Gastroesophageal sphincter (tissue), 4 donors: Measurements from ENCODE around the gene CHST12. TPM values are rescaled to one million over a fixed set of nuclear protein-coding genes. Genes with fewer than 3 reads are reported as not detected.

ENCODE experiments used
- ATAC-seq: fragments of 150-250 bp; one replicate; pipeline ENCODE4 v1.9.1; 2016; ENCODE audit warnings: mild to moderate bottlenecking, moderate library complexity
- H3K27ac ChIP-seq, 4 donors: fragments of 200-600 bp; sonication (generic) in 3 of 4; 1 replicate in 3 of 4; 2 replicates in 1 of 4; pipeline ENCODE4 v1.5.1; 2016 to 2019
- H3K27me3 ChIP-seq: fragments of 200-600 bp; sonication (generic); one replicate; pipeline ENCODE4 v1.5.1; 2019
- H3K36me3 ChIP-seq, 2 donors: fragments of 200-600 bp; sonication (generic); one replicate each; pipeline ENCODE4 v1.5.1; 2019; ENCODE audit warnings: control low read depth in 1 of 2
- H3K4me1 ChIP-seq, 3 donors: fragments of 200-600 bp; sonication (generic); 1 replicate in 2 of 3; 2 replicates in 1 of 3; pipeline ENCODE4 v1.5.1; 2016 to 2019; ENCODE audit warnings: control low read depth in 2 of 3
- H3K4me3 ChIP-seq, 2 donors: fragments of 200-600 bp; sonication (generic); one replicate each; pipeline ENCODE4 v1.5.1; 2019; ENCODE audit warnings: mild to moderate bottlenecking in 1 of 2, moderate library complexity in 1 of 2
- H3K9me3 ChIP-seq, 3 donors: fragments of 200-600 bp; sonication (generic); one replicate each; pipeline ENCODE4 v1.5.1; 2017 to 2019; ENCODE audit warnings: control low read depth in 2 of 3
- EP300 ChIP-seq: sonication (generic); formaldehyde crosslinking; IDR thresholded peaks from one replicate; pipeline ENCODE4 v1.6.1; 2017; ENCODE audit warnings: antibody characterized with exemption, mild to moderate bottlenecking
- POLR2A ChIP-seq, 2 donors: fragments of 450-650 bp; IDR thresholded peaks; one replicate each; pipeline ENCODE4 v1.6.1; 2017; ENCODE audit warnings: antibody characterized with exemption in 2 of 2, mild to moderate bottlenecking in 2 of 2, moderate library complexity in 1 of 2
- POLR2AphosphoS5 ChIP-seq: sonication (generic); formaldehyde crosslinking; IDR thresholded peaks from one replicate; pipeline ENCODE4 v1.6.1; 2017; ENCODE audit warnings: antibody characterized with exemption
- WGBS, 2 donors: methylation state at CpG; one replicate each; pipeline ENCODE4 v1.1.5; 2018; ENCODE audit warnings: low coverage in 1 of 2; 5-methylcytosine and 5-hydroxymethylcytosine counted together
- total RNA-seq, 4 donors: library from RNA; depleted of rRNA; stranded (reverse); fragments of >200 nt; gene quantifications; one replicate each; pipeline ENCODE4 v1.1.0, GENCODE V29; 2016
- TF ChIP-seq, protein P1 (sequence below), 4 experiments: fragments of 200-600 bp in 2 of 4; fragments of 450-650 bp in 2 of 4; sonication (generic) in 1 of 4; IDR thresholded peaks; one replicate each; pipeline ENCODE4 v1.5.1; 2017 to 2019; ENCODE audit warnings: antibody characterized with exemption in 4 of 4, mild to moderate bottlenecking in 2 of 4, moderate library complexity in 2 of 4

Gene CHST12
- total RNA-seq, 4 donors from 2014 or later: 8.3 to 18.3 (median 13.4) TPM

DNA sequence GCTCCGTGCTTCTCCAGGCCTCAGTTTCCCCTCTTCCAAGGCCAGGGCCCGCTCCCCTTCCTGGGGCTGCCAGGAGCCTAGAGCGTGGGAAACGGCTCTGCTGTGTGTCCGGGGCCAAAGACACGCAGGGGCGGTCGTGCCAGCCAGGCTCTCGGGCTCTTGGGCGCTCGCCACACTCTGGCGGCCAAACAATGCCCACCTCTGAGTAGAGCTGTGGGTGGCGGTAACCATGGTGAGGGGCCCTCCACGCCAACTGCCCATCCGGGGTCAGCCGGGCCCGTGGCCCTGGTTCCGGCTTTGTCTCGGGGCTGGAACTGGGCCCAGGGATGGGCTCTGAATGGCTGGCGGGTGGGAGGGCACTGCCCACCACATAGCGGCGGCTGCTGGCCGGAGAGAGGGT lies 56.8 kb downstream of the CHST12 start:
- 60% methylated on average over 1 of the region's 23 CpGs; no CpG with 5 or more reads in 1 of the 2 donors for WGBS, 2 donors
- no peaks in the 10 kb centered on the region for H3K4me1 ChIP-seq
- H3K27ac ChIP-seq: no peak overlapping the region
- H3K4me3 ChIP-seq: no peak overlapping the region
- TF ChIP-seq POLR2A (IDR thresholded peaks at IDR 0.05): no peak
- no peak for TF ChIP-seq EP300
- no peak for TF ChIP-seq POLR2AphosphoS5
- TF ChIP-seq, protein P1, sequence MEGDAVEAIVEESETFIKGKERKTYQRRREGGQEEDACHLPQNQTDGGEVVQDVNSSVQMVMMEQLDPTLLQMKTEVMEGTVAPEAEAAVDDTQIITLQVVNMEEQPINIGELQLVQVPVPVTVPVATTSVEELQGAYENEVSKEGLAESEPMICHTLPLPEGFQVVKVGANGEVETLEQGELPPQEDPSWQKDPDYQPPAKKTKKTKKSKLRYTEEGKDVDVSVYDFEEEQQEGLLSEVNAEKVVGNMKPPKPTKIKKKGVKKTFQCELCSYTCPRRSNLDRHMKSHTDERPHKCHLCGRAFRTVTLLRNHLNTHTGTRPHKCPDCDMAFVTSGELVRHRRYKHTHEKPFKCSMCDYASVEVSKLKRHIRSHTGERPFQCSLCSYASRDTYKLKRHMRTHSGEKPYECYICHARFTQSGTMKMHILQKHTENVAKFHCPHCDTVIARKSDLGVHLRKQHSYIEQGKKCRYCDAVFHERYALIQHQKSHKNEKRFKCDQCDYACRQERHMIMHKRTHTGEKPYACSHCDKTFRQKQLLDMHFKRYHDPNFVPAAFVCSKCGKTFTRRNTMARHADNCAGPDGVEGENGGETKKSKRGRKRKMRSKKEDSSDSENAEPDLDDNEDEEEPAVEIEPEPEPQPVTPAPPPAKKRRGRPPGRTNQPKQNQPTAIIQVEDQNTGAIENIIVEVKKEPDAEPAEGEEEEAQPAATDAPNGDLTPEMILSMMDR (IDR thresholded peaks at IDR 0.05): no peak
- peaks cover 0 to 7% (median 0%) of the 10 kb centered on the region in 3 donors for H3K9me3 ChIP-seq
- no peak for ATAC-seq
- H3K27me3 ChIP-seq: peaks cover 16% of the 10 kb centered on the region
- no peaks in the 10 kb centered on the region for H3K36me3 ChIP-seq

DNA sequence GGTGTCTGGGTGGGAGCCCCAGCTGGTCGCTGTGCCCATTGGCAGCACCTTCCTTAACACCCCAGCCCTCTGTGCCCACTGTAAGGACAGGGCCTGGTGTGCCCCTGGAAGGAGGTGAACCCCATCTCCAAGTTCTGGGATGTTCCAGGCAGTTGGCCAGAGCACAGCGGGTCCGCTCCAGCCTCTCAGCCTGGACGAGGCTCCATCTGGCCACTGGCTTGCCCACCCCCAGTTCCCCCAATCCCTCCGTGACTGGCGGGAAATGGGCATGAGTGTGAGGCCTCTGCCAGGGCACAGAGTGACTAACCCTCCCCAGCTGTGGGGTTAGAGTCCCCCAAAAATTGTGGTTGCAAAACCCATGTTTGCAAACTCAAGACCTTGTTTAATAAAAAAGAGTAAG lies 57.2 kb downstream of the CHST12 start:
- Histone ChIP-seq H3K27me3 (peaks cover 16% of the 10 kb centered on the region), H3K4me3 (no peak overlapping the region), H3K27ac (no peak overlapping the region), H3K9me3 (peaks cover 0 to 7% (median 0%) of the 10 kb centered on the region in 3 donors), H3K36me3 (no peaks in the 10 kb centered on the region), H3K4me1 (no peaks in the 10 kb centered on the region)
- no peak for ATAC-seq
- WGBS, 2 donors: 68% methylated on average over 4 of the region's 6 CpGs; no CpG with 5 or more reads in 1 of the 2 donors
- no peak for TF ChIP-seq POLR2A (IDR thresholded peaks at IDR 0.05)
- TF ChIP-seq, protein P1 (IDR thresholded peaks at IDR 0.05): no peak
- no peak for TF ChIP-seq EP300
- TF ChIP-seq POLR2AphosphoS5: no peak

DNA sequence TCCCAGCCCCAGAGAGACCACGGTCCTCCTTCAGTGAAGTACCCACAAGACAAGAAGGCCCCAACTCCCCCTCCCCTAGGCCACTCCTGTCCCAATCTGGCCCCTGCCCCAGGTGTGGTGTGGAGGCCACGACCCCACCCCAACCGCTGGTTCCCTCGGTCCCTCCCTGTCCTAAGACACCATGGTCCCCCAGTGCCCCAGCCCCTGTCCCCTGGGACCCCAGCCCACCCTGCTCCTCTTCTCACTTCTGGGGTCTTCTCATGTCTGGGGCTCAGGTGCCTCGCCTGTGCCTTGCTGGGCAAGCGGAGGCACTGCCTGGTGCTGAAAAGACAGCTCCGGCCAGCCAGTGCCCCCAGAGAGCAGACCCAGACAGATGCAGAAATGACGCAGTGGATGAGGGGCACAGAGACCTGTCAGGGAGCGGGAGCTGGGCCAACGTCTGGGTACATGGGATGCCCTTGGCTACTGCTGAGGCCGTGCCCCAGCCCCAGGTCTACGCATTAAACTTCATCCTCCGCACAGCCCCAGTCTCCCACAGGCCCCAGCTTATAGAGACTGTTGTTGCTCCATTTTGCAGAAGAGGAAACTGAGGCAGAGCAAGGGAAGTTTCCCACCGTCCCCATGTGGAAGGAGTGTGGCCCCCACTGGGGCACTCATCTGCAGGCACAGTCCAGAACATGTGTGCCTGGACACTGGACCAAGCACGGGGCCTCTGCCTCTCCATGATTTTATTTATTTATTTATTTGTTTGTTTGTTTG lies 58.0 kb downstream of the CHST12 start:
- no peaks in the 10 kb centered on the region for H3K36me3 ChIP-seq
- H3K4me1 ChIP-seq: no peaks in the 10 kb centered on the region
- TF ChIP-seq, protein P1 (IDR thresholded peaks at IDR 0.05): no peak
- no peak for TF ChIP-seq POLR2AphosphoS5
- TF ChIP-seq EP300: no peak
- TF ChIP-seq POLR2A (IDR thresholded peaks at IDR 0.05): no peak
- H3K4me3 ChIP-seq: no peak overlapping the region
- WGBS, 2 donors: 71% methylated on average over 6 of the region's 15 CpGs; no CpG with 5 or more reads in 1 of the 2 donors
- H3K27me3 ChIP-seq: peaks cover 16% of the 10 kb centered on the region
- H3K27ac ChIP-seq: no peak overlapping the region
- ATAC-seq: no peak
- H3K9me3 ChIP-seq: peaks cover 0 to 7% (median 0%) of the 10 kb centered on the region in 3 donors

DNA sequence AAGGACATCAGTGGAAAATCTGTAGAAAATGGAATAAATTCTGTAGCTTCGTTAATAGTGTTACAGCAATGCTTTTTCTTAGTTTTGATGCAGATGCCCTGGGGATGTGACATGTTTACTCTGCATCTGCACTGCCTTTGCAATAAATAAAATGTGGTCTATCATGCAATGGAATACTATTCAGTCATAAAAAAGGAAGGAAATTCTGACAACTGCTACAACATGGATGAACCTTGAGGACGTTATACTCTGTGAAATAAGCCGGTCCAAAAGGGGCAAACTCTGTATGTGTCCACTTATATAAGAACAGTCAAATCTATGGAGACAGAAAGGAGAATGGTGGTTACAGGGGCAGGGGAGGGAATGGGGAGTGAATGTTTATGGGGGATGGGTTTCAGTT lies 59.3 kb downstream of the CHST12 start:
- TF ChIP-seq POLR2A (IDR thresholded peaks at IDR 0.05): no peak
- TF ChIP-seq, protein P1 (IDR thresholded peaks at IDR 0.05): no peak
- no peak for TF ChIP-seq EP300
- no peak for TF ChIP-seq POLR2AphosphoS5
- WGBS, 2 donors: 86 to 92% methylated on average over 3 of the region's 3 CpGs
- H3K27ac ChIP-seq: no peak overlapping the region

DNA sequence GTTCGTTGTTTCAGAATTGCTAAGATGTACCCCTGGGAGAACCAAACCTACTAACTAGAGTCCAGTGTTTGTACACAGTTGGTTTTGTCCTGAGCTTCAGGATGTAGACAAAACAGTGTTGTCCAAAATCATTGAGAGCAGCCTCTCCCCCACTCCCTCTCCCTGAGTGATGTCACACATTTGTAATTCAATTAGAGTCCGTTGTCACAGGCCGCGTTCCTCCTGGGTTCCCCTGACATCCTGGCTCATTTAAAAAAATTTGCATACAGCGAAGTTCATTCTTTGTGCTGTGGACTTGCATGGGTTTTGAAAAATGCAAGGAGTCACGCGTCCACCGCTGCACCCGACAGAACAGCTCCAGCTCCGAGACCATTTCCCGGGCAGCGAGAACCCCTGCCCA lies 62.5 kb downstream of the CHST12 start:
- H3K9me3 ChIP-seq: peaks cover 0 to 7% (median 0%) of the 10 kb centered on the region in 3 donors
- TF ChIP-seq, protein P1 (IDR thresholded peaks at IDR 0.05): no peak
- TF ChIP-seq POLR2AphosphoS5 (no peak), EP300 (no peak), POLR2A (IDR thresholded peaks at IDR 0.05) (no peak)
- H3K27ac ChIP-seq: no peak overlapping the region
- no peak for ATAC-seq
- H3K4me3 ChIP-seq: no peak overlapping the region
- peaks cover 0 to 9% (median 5%) of the 10 kb centered on the region in 3 donors for H3K4me1 ChIP-seq
- H3K36me3 ChIP-seq: no peaks in the 10 kb centered on the region
- 81 to 84% methylated on average over 11 to 12 of the region's 12 CpGs for WGBS, 2 donors
- H3K27me3 ChIP-seq: peaks cover 37% of the 10 kb centered on the region

More for the DNA sequence above, 59.3 kb downstream of the CHST12 start:
- Histone ChIP-seq H3K4me3 (no peak overlapping the region), H3K9me3 (peaks cover 0 to 7% (median 0%) of the 10 kb centered on the region in 3 donors), H3K27me3 (peaks cover 16% of the 10 kb centered on the region), H3K36me3 (no peaks in the 10 kb centered on the region), H3K4me1 (no peaks in the 10 kb centered on the region)
- ATAC-seq: no peak
